Limb (tissue), 2 donors: ENCODE data around the gene BLNK.
"Not testable (repeated sequence)": the region's sequence is repeated elsewhere in the genome, so short reads cannot be mapped to it uniquely, and the experiment has no call there.

Source experiments
- DNase-seq, 2 donors: peaks; one replicate each; pipeline ENCODE4 v3.0.0-alpha.2; 2016; ENCODE audit errors: extremely low spot score in 2 of 2

Gene BLNK

GRCh38 chr10:96271016-96271815 lies at the start of gene BLNK:
Gene BLNK (minus strand): TSS chr10:96271569. CDS start chr10:96271398, 171 bp downstream.
- DNase-seq = peak in 1 of 2 donors; percentile 20

DNA sequence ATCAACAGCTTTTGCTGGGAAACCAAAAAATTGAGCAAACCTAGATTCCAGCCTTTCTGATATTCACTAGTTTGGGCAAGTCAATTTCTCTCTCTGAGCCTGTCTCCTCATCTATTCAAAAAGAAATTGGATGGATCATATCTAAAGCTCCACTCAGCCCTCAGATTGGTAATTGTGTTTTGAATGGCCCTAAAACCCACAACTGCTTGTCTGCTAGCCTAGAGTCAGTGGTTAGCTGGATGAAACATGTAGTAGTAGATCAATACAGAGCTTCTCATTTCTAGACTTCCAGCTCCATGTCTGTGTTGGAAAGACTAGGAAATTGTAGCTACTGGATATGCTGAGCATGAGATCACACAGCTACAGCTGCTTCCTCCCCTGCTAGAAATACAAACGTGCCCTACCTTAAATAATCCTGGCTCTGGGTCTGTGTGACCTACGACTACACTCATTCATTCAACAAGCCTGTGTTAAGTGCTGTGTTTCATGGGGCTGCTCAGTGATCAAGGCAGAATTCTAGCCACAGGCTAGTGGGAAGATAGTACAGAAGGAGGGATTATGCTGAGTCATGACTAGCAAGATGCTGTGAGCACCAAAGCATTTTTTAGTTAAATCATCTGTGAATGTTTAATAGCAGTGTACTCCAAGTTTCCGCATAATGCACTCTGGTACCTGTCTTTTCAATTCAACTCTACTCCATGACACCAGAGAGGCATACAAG lies 48.5 kb upstream of the BLNK start:
- no peak for DNase-seq

- DNase-seq = no peak
These were observed 45.9 kb upstream of the BLNK start for GRCh38 chr10:96317067-96317833.

DNA sequence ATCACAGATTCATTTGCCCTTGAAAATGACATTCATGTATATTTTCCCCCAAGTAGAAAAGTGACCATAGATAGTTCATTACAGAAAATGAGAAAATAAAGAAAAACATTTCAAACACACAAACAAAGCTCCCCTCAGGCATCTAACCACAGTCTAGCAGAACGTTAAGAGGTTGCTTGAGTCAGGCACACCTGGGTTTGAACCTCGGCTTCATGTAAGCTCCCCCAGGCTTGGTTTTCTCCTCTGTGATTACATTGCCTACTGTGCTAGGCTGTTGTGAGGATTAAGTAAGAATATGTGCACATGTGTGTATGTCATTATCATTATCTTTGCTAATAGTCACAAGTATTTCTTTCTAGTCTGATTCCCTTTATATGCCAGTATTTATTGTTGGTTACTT lies 42.0 kb upstream of the BLNK start:
- no peak for DNase-seq

DNA sequence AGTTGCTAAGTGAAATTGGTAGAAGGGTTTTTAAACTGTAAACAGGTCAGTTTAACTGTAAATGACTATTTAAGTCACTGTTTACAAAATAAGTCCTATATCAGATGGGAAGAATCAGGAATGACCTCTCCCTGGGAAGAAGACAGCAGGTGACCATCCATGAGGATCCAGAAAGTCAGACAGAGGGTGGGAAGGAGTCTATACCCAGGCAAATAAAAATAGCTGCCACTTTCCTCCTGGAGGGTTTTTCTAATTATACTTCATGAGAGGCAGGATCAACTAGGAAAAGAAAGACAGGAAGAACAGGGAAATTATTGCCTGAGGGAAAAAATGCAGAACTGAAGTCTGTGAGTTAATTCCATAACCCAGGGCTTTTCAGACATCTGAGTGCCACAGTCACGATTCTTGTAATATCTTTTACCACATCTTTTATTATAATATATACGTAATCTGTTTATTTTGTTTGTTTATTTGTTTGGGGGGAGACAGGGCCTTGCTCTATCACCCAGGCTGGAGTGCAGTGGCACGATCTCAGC lies 39.9 kb upstream of the BLNK start:
- DNase-seq = no peak

- no peak for DNase-seq
These were observed 38.9 kb upstream of the BLNK start for GRCh38 chr10:96310321-96310669.

DNA sequence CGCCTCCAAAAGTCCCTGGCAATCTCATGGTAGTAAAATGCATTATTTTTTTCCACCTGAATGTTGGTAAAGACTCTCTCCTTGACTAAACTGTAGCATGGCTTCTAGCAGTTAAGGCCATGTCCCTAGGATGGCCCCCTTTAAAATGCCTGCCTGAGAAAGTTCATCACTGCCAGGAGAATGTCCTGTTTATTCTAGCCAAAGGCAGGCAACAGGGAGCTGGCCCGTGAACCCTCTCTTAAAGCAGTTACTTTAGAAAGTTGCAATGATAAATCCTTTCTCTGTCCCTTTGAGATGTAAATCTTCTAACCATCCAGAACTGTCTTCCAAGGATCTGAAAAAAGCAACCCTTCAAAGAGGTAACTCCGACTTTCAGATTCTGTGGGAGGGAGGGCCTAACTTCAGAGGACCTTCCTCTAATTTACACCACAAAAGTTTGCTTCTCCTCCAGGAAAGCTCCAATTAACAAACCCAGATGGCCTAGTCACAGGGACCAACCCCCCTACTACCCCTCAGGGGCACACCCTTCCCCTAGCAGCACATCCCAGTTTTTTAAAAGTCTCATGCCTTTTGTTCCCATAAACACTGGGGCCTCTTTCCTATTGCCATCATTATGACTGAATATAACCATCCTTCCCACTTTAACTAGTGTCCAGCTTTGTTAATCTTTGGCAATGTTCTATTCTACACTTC lies 38.4 kb upstream of the BLNK start:
- DNase-seq = no peak

DNA sequence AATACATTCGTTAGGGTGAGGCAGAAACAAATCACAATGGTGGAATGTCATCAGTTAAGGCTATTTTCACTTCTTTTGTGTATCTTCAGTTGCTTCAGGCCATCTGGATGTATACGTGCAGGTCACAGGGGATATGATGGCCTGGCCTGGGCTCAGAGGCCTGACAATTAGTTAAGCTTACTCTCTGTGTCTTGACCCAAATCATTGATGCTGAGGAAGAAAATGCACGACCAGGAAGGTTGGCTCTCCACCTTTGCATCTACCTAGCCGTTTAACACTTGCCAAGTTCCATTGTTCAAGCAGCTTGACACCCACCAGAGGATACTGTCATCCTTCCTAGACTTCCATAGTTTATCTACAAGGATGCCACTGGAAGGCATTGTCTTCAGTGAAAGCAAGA lies 37.5 kb upstream of the BLNK start:
- not testable (repeated sequence) for DNase-seq

DNA sequence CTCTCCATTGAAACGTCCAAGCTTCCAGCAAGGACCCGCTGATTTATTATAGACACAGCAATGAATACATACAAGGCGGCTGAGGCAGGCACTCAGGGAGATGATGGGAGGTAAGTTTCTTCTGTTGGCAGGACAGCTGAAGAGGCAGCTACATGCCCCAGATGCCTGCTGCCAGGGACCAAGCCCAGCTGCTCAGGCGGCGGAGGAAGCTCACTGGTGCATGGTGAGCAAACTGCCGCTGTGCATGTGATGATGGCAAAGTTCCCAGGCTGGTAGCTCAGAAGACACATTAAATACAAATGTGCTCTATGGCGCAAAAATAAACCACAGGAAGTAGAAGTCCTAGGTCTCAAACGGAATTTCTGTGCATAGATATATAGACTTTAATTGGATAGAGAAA lies 35.1 kb upstream of the BLNK start:
- DNase-seq = peak in 1 of 2 donors; percentile 38

- no peak for DNase-seq
These were observed 33.6 kb upstream of the BLNK start for GRCh38 chr10:96305019-96305418.

GRCh38 chr10:96304230-96304629 lies 32.9 kb upstream of the BLNK start, which contains the start of gene DNTT:
Gene DNTT (plus strand): TSS chr10:96304434. CDS start chr10:96304498, 64 bp downstream.
- DNase-seq = no peak

DNA sequence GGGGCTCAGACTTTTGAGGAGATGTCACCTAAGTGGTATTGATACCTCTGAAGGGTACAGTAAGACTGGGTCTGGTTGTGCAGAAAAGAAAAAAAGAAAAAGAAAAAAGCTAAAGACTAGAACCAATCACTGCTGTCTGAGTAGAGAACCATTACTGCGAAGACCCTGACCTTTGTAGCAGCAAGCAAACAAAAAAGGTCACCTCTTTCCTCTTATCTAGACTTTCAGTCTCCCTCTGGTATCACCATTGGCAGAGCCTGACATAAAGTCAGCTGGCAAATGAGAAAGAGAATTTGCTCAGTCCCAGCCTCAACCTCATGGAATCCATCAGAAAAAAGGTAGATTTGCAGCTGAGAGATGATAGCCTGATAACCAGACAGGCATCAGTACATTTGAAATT lies 30.2 kb upstream of the BLNK start:
- DNase-seq = no peak

DNA sequence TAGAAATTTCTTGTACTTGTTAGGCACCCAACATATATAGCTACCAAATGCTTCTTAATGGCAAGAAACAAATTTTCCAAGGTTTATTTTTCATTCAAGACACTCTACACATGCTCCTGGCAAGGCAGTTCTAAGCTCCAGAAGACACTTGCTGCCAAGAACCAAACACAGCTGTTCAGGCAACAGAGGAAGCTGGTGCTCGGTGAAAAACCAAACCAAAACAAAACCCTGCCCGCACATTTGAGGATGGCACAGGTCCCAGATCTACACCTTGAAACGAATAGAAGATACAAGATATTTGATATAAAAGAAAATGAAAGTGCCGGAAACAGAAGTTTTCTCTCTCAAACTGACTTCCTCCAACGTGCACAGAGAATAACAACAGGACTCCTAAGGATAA lies 28.0 kb upstream of the BLNK start:
- DNase-seq = no peak

DNA sequence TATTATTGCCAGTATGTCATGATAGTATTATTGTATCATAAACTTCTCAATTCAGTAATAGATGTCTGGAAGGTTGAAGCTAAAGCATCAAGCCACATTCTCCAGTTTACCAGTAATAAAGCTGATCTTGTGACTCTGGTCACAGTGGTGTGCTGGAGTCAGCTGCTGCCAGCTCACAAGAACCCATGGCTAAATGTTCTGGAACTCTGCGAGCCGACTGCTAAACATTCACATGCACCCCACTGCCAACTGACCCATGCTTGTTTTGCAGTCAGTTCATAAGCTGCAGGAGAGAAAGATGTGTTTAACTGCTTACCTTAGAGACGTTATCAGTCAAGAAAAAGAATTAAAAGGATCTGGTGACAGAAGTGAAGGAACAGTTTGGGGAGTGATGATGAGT lies 27.0 kb upstream of the BLNK start:
- no peak for DNase-seq

- no peak for DNase-seq
These were observed 26.1 kb upstream of the BLNK start for GRCh38 chr10:96297486-96297885.

DNA sequence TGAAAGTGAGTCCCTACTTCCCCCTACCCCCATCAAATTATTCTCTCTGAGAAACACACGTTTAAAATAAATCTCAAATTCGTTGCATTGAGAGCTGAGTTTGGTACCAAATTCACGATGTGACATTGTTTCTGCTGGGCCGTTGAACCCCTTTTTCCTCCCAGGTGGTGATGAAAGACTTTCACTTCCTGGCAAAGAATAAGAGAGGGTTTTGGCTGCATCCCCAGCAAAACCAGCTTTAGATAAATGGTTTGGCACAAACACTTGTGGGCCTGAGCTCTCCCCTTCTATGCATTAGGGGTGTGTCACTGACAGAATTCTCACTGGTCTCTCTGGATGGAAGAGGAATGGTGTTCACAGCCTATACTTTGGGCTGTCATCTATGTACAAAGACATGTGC lies 24.1 kb upstream of the BLNK start:
- no peak for DNase-seq

DNA sequence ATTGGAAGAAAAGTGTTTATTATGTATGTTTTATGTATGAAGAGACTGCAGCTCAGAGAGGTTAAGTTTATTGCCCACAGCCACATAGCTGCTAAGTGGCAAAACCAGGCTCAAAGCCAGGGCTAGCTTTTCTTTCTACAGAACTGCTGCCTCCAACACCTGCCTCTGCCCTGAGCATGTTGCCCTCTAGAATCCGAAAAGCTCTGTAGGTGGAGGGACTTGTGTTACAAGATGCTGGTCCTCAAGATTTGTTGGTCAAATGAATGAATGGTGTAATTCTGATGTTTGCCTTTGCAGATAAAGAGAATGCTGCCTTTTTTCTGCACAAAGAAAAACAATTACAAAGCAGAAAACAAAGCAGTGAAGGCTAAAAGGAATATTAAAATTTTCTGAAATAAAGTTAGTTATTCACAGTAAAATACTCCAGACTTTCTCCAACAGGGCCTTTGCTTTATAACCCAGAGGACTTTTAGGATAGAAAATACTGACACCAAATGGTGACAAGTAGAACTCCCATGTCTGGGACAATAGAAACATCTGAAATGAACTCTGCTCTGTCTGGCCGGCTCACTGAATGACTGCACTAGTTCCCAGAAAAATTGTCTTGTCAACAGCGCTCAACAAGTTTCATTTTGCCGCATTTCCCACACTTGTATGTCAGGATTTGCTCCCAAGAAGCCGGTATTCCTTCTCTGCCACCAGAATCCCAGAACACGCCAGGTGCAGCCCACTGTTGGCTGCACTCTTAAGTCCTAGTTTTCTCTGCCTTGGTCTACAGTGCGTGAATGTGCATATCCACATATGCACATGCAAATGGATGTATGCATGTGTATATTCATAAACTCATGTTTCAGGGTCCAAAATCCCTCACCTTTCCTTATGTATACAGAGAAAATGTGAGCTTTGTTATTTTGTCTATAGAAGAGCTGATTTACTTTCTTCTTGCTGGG lies 21.9 kb upstream of the BLNK start:
- peak; percentile 42 to 75 for DNase-seq

DNA sequence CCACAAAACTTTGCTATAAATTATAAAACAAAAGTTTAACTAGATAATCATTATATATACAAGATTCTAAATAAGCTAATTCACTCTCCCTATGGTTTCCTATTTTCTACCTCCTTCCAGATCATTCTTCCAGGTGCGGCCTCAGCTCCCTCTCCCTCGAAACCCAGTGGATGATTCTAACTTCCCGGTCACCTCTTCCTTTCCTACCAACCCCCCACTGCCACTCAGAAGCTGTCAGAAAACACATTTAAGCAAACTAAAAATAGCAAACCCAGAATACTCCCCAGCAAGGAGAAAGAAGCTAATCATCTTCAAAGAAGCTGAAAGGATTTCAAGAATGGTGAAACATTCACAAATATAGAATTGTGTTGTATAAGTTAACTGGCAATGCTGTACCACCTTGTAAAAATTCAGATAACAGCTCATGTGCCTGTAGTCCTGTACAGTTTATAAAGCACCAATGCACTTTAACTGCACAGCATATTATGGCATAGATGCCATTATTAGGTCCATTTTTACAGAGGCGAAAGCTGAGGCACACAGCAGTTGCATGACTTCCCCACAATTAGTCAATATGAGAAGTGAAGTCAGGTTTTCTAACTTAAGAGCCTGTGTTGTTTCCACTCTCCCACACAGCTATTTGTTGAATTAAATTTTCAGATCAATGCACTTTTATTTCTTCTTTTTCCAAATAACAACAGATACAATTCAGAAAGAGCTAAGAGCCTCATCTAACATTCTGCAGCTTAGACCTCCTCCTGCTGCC lies 19.2 kb upstream of the BLNK start:
- DNase-seq = no peak

DNA sequence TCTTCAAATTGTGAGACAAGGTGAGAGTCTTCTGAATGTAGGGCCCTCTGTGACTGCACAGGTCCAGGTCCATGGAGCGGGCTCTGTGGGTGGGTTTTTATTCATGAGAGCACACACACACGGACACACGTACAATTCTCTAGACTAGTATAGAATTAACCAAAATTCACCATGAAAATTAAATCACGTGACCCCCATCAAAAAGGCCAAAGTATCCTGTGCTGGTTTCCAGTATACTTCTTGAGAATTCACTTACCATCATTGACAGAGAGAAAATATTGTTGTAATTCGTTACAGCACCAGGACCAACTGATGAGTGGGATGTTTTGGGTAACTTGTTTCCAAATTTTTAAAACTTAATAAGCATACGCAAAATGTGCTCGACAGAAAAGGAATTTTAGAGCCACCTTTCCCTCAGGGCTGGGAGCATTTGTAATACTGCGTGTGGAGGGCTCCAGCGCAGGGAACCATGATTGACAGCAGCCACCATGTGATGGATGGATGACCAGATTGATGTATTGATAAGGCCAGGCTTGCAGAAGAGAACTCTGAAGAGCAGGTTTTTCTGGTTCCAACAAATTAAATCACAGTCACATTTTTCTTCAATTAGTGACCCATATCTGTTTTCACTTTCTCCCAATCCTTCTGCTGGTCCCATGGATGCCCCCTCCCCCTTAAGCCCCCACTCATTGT lies 18.0 kb upstream of the BLNK start:
- DNase-seq = no peak
